Measurements from ENCODE around the gene TTN.
"Not testable (repeated sequence)": the region's sequence is repeated elsewhere in the genome, so short reads cannot be mapped to it uniquely, and the experiment has no call there.

TTN gene

GRCh38 chr2:178530625-178531142 lies 276.5 kb downstream of the TTN start:
- DNase-seq (ENCODE audit: low read depth in 1 of 2, low spot score in 1 of 2), result peak in 1 of 2 donors; percentile 2

- no peak for DNase-seq (ENCODE audit: low read depth in 1 of 2, low spot score in 1 of 2)
Observed at GRCh38 chr2:178530131-178530530, 277.1 kb downstream of the TTN start.

- DNase-seq (ENCODE audit: low read depth in 1 of 2, low spot score in 1 of 2), result no peak
Observed at GRCh38 chr2:178529194-178529593, 278.0 kb downstream of the TTN start.

GRCh38 chr2:178528647-178529046 lies 278.6 kb downstream of the TTN start:
- DNase-seq (ENCODE audit: low read depth in 1 of 2, low spot score in 1 of 2), result no peak

- DNase-seq (ENCODE audit: low read depth in 1 of 2, low spot score in 1 of 2), result no peak
Observed at GRCh38 chr2:178527592-178527991, 279.6 kb downstream of the TTN start.

- DNase-seq (ENCODE audit: low read depth in 1 of 2, low spot score in 1 of 2), result no peak
Observed at GRCh38 chr2:178526256-178526655, 281.0 kb downstream of the TTN start.

- DNase-seq (ENCODE audit: low read depth in 1 of 2, low spot score in 1 of 2), result not testable (repeated sequence)
Observed at GRCh38 chr2:178525460-178525859, 281.8 kb downstream of the TTN start.

GRCh38 chr2:178525010-178525409 lies 282.2 kb downstream of the TTN start:
- DNase-seq (ENCODE audit: low read depth in 1 of 2, low spot score in 1 of 2), result not testable (repeated sequence)

- no peak for DNase-seq (ENCODE audit: low read depth in 1 of 2, low spot score in 1 of 2)
Observed at GRCh38 chr2:178523596-178524134, 283.6 kb downstream of the TTN start.

GRCh38 chr2:178522950-178523595 lies 284.1 kb downstream of the TTN start:
- DNase-seq (ENCODE audit: low read depth in 1 of 2, low spot score in 1 of 2), result peak; percentile 48 to 74

- no peak for DNase-seq (ENCODE audit: low read depth in 1 of 2, low spot score in 1 of 2)
Observed at GRCh38 chr2:178521304-178522150, 285.7 kb downstream of the TTN start.

- no peak for DNase-seq (ENCODE audit: low read depth in 1 of 2, low spot score in 1 of 2)
Observed at GRCh38 chr2:178517496-178517895, 289.7 kb downstream of the TTN start.

- peak in 1 of 2 donors; percentile 5 for DNase-seq (ENCODE audit: low read depth in 1 of 2, low spot score in 1 of 2)
Observed at GRCh38 chr2:178514664-178515063, 292.6 kb downstream of the TTN start.

- DNase-seq (ENCODE audit: low read depth in 1 of 2, low spot score in 1 of 2), result no peak
Observed at GRCh38 chr2:178513876-178514275, 293.3 kb downstream of the TTN start.

GRCh38 chr2:178512484-178512883 lies 294.7 kb downstream of the TTN start:
- no peak for DNase-seq (ENCODE audit: low read depth in 1 of 2, low spot score in 1 of 2)

- DNase-seq (ENCODE audit: low read depth in 1 of 2, low spot score in 1 of 2), result no peak
Observed at GRCh38 chr2:178510384-178510783, 296.8 kb downstream of the TTN start.

GRCh38 chr2:178508646-178509045 lies 298.6 kb downstream of the TTN start:
- no peak for DNase-seq (ENCODE audit: low read depth in 1 of 2, low spot score in 1 of 2)

GRCh38 chr2:178506949-178507348 lies 300.3 kb downstream of the TTN start:
- no peak for DNase-seq (ENCODE audit: low read depth in 1 of 2, low spot score in 1 of 2)

GRCh38 chr2:178506524-178506923 lies 300.7 kb downstream of the TTN start:
- no peak for DNase-seq (ENCODE audit: low read depth in 1 of 2, low spot score in 1 of 2)

- no peak for DNase-seq (ENCODE audit: low read depth in 1 of 2, low spot score in 1 of 2)
Observed at GRCh38 chr2:178506101-178506500, 301.1 kb downstream of the TTN start.

- no peak for DNase-seq (ENCODE audit: low read depth in 1 of 2, low spot score in 1 of 2)
Observed at GRCh38 chr2:178502751-178503150, 304.5 kb downstream of the TTN start.

GRCh38 chr2:178499640-178500039 lies 307.6 kb downstream of the TTN start:
- DNase-seq (ENCODE audit: low read depth in 1 of 2, low spot score in 1 of 2), result no peak

Measured in activated T-helper 1 cell treated with anti-CD3 and anti-CD28 coated beads, Interleukin-2, amount 50 U/mL, for 16 hours (primary cell).